ENCODE data around the gene NT5C1A.

The NT5C1A gene

GRCh38 chr1:39637361-39637760, 34.5 kb downstream of the NT5C1A start:
- DNase-seq (ENCODE audit: low read depth, low spot score), result no peak

DNA sequence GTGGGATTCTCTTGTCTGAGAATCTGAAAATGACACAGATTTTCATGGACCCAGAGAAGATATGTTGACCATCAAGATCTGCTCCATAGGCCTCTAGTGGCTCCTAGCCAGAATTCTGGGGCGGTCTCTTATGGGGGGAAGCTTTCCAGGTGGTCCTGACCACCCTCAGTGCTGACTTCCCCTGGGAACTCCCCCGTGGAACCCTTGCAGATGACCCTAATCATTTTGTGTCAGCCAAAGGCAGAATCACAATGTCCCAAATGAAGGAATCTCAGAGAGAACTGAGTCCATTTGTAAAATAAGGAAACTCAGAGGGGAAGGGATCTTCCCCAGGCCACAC, 36.1 kb downstream of the NT5C1A start:
- no peak for DNase-seq (ENCODE audit: low read depth, low spot score)

DNA sequence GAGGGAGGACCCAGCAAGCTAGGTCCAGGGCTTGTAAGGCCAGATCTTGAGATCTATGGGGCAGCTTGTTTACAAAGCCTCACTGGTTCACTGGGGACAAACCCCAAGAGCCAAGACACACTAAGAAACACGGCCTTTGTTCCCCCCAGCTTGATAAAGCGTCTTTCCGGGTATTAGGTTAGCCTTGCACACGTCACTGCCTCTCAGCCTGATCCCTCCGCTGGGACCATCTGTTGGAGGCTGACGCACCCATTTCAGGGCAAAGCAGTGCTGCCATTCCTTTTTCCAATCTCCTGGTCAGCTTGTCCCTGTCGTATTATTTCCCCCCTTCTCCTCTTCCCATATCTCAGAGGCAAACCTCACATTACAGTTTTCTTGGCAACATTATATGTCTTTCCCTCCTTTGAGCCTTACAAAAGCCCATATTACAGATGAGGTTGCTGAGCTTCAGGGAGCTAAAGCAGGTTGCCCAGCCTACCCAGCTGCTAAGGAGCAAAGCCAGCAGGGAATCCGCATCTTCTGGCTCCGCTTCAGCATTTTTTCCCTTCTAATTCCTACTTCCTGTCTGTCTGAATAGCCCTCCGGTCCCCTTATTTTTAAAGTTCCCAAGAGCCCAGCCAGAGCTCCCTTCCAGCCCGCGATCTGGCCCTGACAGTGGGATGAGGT, 36.6 kb downstream of the NT5C1A start:
- DNase-seq (ENCODE audit: low read depth, low spot score), result no peak

- no peak for DNase-seq (ENCODE audit: low read depth, low spot score)
Measured at GRCh38 chr1:39633422-39633821, 38.5 kb downstream of the NT5C1A start.

- no peak for DNase-seq (ENCODE audit: low read depth, low spot score)
Measured at GRCh38 chr1:39632682-39633417, 39.1 kb downstream of the NT5C1A start.

GRCh38 chr1:39632323-39632681, 39.6 kb downstream of the NT5C1A start:
- DNase-seq (ENCODE audit: low read depth, low spot score), result no peak

DNA sequence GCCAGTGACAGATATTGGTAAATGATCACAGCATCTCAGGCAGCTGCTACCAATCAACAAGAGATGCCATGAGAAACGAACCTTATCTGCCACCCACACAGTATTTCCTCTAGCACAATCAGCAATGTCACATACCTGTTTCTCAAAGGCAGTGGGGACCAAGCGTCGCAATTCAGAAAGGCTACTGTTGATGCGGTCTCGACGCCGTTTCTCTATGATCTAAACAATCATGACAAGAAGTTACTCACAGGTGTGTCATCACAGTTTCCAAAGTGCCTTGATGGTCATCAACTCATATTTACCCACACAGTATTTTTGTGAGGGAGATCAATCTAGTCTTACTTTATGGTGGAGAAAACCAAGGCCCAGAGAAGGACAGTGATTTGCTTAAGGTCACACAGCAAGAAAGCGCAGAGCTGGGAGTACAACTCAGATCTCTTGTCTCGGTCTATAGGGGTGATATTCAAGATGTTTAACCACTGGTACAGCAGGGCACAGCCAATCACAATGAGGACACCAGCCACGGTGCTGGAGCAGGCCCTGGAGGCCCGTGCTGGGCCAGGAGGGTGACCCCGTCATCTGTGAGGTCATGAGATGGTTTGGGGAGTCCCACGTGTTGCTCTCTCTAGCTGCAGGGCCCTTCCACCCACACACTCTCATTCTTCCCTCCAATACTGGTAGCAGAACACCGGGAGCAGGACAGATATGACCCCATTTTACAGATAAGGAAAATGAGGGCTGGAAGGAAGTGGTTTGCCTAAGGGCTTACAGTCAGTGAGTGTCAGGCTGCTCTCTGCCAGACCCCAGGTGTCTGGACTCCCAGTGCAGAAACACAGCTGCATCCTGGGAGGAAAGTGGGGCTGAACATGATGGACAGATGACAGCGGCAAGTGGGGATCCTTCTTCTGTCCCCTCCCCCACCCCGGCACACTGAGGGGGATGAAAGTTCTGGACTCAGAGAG, 40.3 kb downstream of the NT5C1A start:
- no peak for DNase-seq (ENCODE audit: low read depth, low spot score)

GRCh38 chr1:39628807-39629350, 43.0 kb downstream of the NT5C1A start:
- no peak for DNase-seq (ENCODE audit: low read depth, low spot score)

DNA sequence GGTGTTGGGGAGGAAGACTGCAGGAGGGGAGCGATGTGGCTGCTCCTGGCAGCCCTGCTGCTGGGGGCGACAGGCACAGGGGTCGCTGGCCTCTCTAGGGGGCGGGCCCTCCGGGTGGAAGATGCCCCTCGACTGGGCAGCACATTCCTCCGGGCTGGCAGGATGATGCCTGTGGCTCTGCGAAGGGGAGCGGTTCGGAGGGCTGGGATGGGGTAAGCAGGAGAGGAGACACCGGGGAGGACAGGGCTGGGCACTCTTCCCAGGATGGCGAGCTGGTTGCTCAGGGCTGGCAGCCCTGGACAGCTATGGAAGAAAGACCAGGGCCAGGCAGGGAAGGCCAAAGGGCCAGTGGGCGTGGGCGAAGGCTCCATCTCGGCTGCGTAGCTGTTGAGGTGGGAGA, 45.3 kb downstream of the NT5C1A start:
- no peak for DNase-seq (ENCODE audit: low read depth, low spot score)

GRCh38 chr1:39625462-39626273, 46.2 kb downstream of the NT5C1A start:
- no peak for DNase-seq (ENCODE audit: low read depth, low spot score)

- no peak for DNase-seq (ENCODE audit: low read depth, low spot score)
Measured at GRCh38 chr1:39625009-39625408, 46.9 kb downstream of the NT5C1A start.

GRCh38 chr1:39623053-39623452, 48.9 kb downstream of the NT5C1A start:
- no peak for DNase-seq (ENCODE audit: low read depth, low spot score)

- no peak for DNase-seq (ENCODE audit: low read depth, low spot score)
Measured at GRCh38 chr1:39622427-39622826, 49.5 kb downstream of the NT5C1A start.

DNA sequence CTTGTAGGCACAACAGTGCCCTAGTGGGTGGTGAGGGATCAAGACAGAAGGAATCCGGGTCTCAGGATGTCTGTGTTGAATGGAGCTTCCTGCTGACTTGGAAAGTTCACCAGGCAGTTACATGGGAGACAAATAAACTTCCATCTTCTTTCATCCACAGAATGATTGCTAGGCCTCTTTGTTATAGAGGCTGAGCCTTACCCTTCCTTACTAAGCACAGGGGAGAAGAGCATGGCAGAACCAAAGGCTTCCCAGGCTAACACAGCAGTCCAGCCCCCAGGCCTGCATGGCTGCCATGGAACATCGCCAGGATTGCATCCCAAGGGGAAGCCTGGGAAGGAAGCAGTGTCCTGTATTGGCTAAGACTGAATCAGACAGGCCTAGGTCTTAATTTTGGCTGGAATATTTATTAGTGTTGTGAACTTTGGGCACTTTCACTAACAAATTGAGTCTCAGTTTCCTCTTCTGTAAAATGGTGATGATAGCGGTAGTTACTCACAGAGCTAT, 51.2 kb downstream of the NT5C1A start:
- no peak for DNase-seq (ENCODE audit: low read depth, low spot score)

- no peak for DNase-seq (ENCODE audit: low read depth, low spot score)
Measured at GRCh38 chr1:39617488-39618049, 54.3 kb downstream of the NT5C1A start.

GRCh38 chr1:39615086-39615673, 56.7 kb downstream of the NT5C1A start:
- no peak for DNase-seq (ENCODE audit: low read depth, low spot score)

DNA sequence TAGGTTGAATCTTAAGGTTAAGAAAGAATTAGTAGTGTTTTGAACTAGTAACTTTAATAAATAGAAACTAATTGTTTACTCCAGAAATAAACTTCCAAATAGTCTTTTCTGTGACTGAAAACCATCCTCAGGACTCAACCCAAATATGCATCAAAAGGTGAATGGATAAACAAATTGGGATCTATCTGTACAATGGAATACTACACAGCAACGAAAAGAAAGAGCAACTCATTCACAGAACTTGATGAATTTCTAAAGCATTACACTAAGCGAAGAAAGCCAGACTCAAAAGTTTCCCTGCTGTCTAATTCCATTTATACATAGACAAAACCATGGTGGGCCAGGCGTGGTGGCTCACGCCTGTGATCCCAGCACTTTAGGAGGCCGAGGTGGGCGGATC, 57.4 kb downstream of the NT5C1A start:
- no peak for DNase-seq (ENCODE audit: low read depth, low spot score)

- no peak for DNase-seq (ENCODE audit: low read depth, low spot score)
Measured at GRCh38 chr1:39613250-39613649, 58.7 kb downstream of the NT5C1A start.

GRCh38 chr1:39609618-39610331, 62.1 kb downstream of the NT5C1A start:
- no peak for DNase-seq (ENCODE audit: low read depth, low spot score)
